Vagina (tissue), 2 donors: Measurements from ENCODE around the gene MED19. TPM values are rescaled to one million over a fixed set of nuclear protein-coding genes. Genes with fewer than 3 reads are reported as not detected.

Experiments used
- DNase-seq, 2 donors: peaks; one replicate each; pipeline ENCODE4 v3.0.0-alpha.2; 2017; ENCODE audit errors: extremely low spot score in 2 of 2
- H3K27ac ChIP-seq: fragments of 200-600 bp; sonication (generic); one replicate; pipeline ENCODE4 v1.5.1; 2019
- H3K27me3 ChIP-seq: fragments of 200-600 bp; sonication (generic); one replicate; pipeline ENCODE4 v1.5.1; 2019
- H3K36me3 ChIP-seq, 2 donors: fragments of 200-600 bp; sonication (generic); one replicate each; pipeline ENCODE4 v1.5.1; 2017 to 2019
- H3K4me1 ChIP-seq: fragments of 200-600 bp; sonication (generic); one replicate; pipeline ENCODE4 v1.5.1; 2019
- H3K4me3 ChIP-seq, 2 donors: fragments of 200-600 bp; sonication (generic); 1 replicate in 1 of 2; 2 replicates in 1 of 2; pipeline ENCODE4 v1.5.1; 2016 to 2019
- H3K9me3 ChIP-seq: fragments of 200-600 bp; sonication (generic); one replicate; pipeline ENCODE4 v1.5.1; 2019
- CTCF ChIP-seq, 3 experiments: fragments of 450-650 bp in 2 of 3; fragments of 200-600 bp in 1 of 3; sonication (generic) in 1 of 3; IDR thresholded peaks; one replicate each; pipeline ENCODE4 v1.5.1; 2017 to 2019; ENCODE audit warnings: antibody characterized with exemption in 3 of 3, mild to moderate bottlenecking in 2 of 3, moderate library complexity in 2 of 3
- POLR2A ChIP-seq, 2 donors: fragments of 450-650 bp; IDR thresholded peaks; one replicate each; pipeline ENCODE4 v1.6.1; 2017; ENCODE audit warnings: antibody characterized with exemption in 2 of 2, mild to moderate bottlenecking in 2 of 2, moderate library complexity in 2 of 2
- POLR2AphosphoS5 ChIP-seq, 2 donors: sonication (generic); formaldehyde crosslinking; IDR thresholded peaks; one replicate each; pipeline ENCODE4 v1.9.0; 2017; ENCODE audit warnings: antibody characterized with exemption in 2 of 2, mild to moderate bottlenecking in 2 of 2, low read depth in 1 of 2; ENCODE audit not compliant: insufficient read depth in 1 of 2
- intact Hi-C: fragments of 100-400 bp; cut with DNase I; formaldehyde crosslinking; loops from one replicate; pipeline ENCODE4 v1.15.1; 2023
- small RNA-seq: library from RNA; depleted of rRNA; stranded (forward); fragments of <200 nt; gene quantifications from one replicate; pipeline ENCODE3, GENCODE V24; 2016
- total RNA-seq: library from RNA; depleted of rRNA; stranded (reverse); fragments of >200 nt; gene quantifications from one replicate; pipeline ENCODE4 v1.2.3, GENCODE V29; 2016

The MED19 gene
- total RNA-seq, 1 donor from 2014 or later: 18.4 TPM

- no peaks in the 10 kb centered on the region for H3K9me3 ChIP-seq
- H3K4me1 ChIP-seq: peaks cover 23% of the 10 kb centered on the region
- peak within 1 kb of the TSS; percentile 54 to 70 for H3K4me3 ChIP-seq
- peaks cover 0 to 28% of the 10 kb centered on the region in 2 donors for H3K36me3 ChIP-seq
- TF ChIP-seq POLR2A (IDR thresholded peaks at IDR 0.05) (peak in 1 of 2 donors; percentile 66), CTCF (IDR thresholded peaks at IDR 0.05) (peak in 1 of 3 experiments; percentile 12), POLR2AphosphoS5 (IDR thresholded peaks at IDR 0.05; ENCODE audit: insufficient read depth in 1 of 2, low read depth in 1 of 2) (peak; percentile 95 to 100)
- peak within 1 kb of the TSS; percentile 92 for H3K27ac ChIP-seq
- no peaks in the 10 kb centered on the region for H3K27me3 ChIP-seq
- DNase-seq: peak; percentile 99 to 100
- intact Hi-C loops: no loop called here
These were observed 54.6 kb downstream of the MED19 start, which contains the start of gene CLP1 for GRCh38 chr11:57657194-57658022. Gene CLP1, plus strand, starts transcription at chr11:57657762. Its CDS starts 1,715 bp downstream, at chr11:57659477.

GRCh38 chr11:57656885-57657193, 55.2 kb downstream of the MED19 start:
- intact Hi-C loops: no loop called here
- Histone ChIP-seq H3K4me1 (peaks cover 23% of the 10 kb centered on the region), H3K27ac (peak overlapping the region; percentile 92), H3K27me3 (no peaks in the 10 kb centered on the region), H3K4me3 (peak overlapping the region; percentile 54 to 70), H3K36me3 (peaks cover 0 to 23% of the 10 kb centered on the region in 2 donors), H3K9me3 (no peaks in the 10 kb centered on the region)
- no peak for DNase-seq
- TF ChIP-seq POLR2A (IDR thresholded peaks at IDR 0.05) (no peak), CTCF (IDR thresholded peaks at IDR 0.05) (no peak), POLR2AphosphoS5 (IDR thresholded peaks at IDR 0.05; ENCODE audit: insufficient read depth in 1 of 2, low read depth in 1 of 2) (no peak)

Small RNA genes lying within 50 kb of the gene (small RNA-seq; reads per million reads assigned to genes)
- not detected for gene TMX2-CTNND1

Other genes starting within 250 kb of the MED19 start
- 22.6 TPM for gene SLC43A1, start 196.5 kb downstream of the MED19 start, total RNA-seq
- 45.2 TPM for gene TIMM10, start 181.5 kb downstream of the MED19 start, total RNA-seq
- not detected for gene SMTNL1, start 174.6 kb downstream of the MED19 start, total RNA-seq
- gene UBE2L6, start 144.5 kb downstream of the MED19 start, total RNA-seq: 48.1 TPM
- 779 TPM for gene SERPING1, start 114.5 kb downstream of the MED19 start, total RNA-seq
- 2.7 TPM for gene YPEL4, start 62.3 kb downstream of the MED19 start, total RNA-seq
- gene CLP1, start 54.5 kb downstream of the MED19 start, total RNA-seq: 10.8 TPM
- 46.2 TPM for gene ZDHHC5, start 44.1 kb downstream of the MED19 start, total RNA-seq
- gene TMX2, start 378 bp upstream of the MED19 start, total RNA-seq: 44.4 TPM
- gene SELENOH, start 29.3 kb upstream of the MED19 start, total RNA-seq: 120 TPM
- not detected for gene BTBD18, start 39.6 kb upstream of the MED19 start, total RNA-seq
- 179 TPM for gene CTNND1, start 49.6 kb upstream of the MED19 start, total RNA-seq